H1 (cell line): ENCODE data around the gene PFDN1. TPM values are rescaled to one million over a fixed set of nuclear protein-coding genes. Genes with fewer than 3 reads are reported as not detected.

Experiments
- CTCF ChIA-PET: fragments of 300-600 bp; sonication (Branson Sonifier 250); formaldehyde crosslinking; loops from one replicate; lab custom pipeline; 2021; ENCODE audit not compliant: partially characterized antibody; lab: Charles Lee
- POLR2A ChIA-PET: fragments of 300-600 bp; sonication (Branson Sonifier 250); formaldehyde crosslinking; loops from one replicate; lab custom pipeline; 2021; ENCODE audit warnings: inconsistent platforms; ENCODE audit not compliant: partially characterized antibody; lab: Charles Lee
- DNase-seq, 2 experiments: peaks; one replicate each; pipeline versions ENCODE4 v3.0.0 to v3.0.0-alpha.2; 2010 to 2022; ENCODE audit warnings: low spot score in 2 of 2, low read depth in 1 of 2, mixed read lengths in 1 of 2
- FAIRE-seq: peaks from 2 replicates; lab custom pipeline; 2011; peaks lifted over from hg19 to GRCh38; lab: Jason Lieb, UNC
- H2AFZ ChIP-seq: 2 replicates; pipeline ENCODE4 v1.8.1; 2012; ENCODE audit warnings: low read length, inconsistent platforms
- H2AK5ac ChIP-seq: 2 replicates; pipeline ENCODE4 v1.6.1; 2013; ENCODE audit warnings: low read depth, low read length
- H2BK120ac ChIP-seq: replicated peaks from 2 replicates; pipeline ENCODE3; 2013; ENCODE audit warnings: low read depth, low read length, inconsistent platforms
- H2BK12ac ChIP-seq: 2 replicates; pipeline ENCODE4 v1.6.1; 2013; ENCODE audit warnings: low read depth, low read length
- H2BK15ac ChIP-seq: 2 replicates; pipeline ENCODE4 v1.6.1; 2013; ENCODE audit warnings: low read length
- H2BK20ac ChIP-seq: 2 replicates; pipeline ENCODE4 v1.6.1; 2013; ENCODE audit warnings: low read length
- H2BK5ac ChIP-seq: 2 replicates; pipeline ENCODE4 v1.6.1; 2013; ENCODE audit warnings: low read depth, low read length
- H3K14ac ChIP-seq: 2 replicates; pipeline ENCODE4 v1.6.1; 2013; ENCODE audit warnings: inconsistent platforms; ENCODE audit not compliant: insufficient read length
- H3K18ac ChIP-seq: 2 replicates; pipeline ENCODE4 v1.6.1; 2013; ENCODE audit warnings: low read length; ENCODE audit errors: extremely low read depth
- H3K23ac ChIP-seq: 2 replicates; pipeline ENCODE4 v1.6.1; 2013; ENCODE audit warnings: inconsistent platforms; ENCODE audit not compliant: insufficient read length
- H3K23me2 ChIP-seq: 2 replicates; pipeline ENCODE4 v1.6.1; 2013; ENCODE audit warnings: low read depth, low read length
- H3K27ac ChIP-seq: 2 replicates; pipeline ENCODE4 v1.6.1; 2011; ENCODE audit warnings: low read depth, low read length, inconsistent platforms
- H3K27me3 ChIP-seq, 4 experiments: replicated peaks in 1 of 4; 1 replicate in 1 of 4; 2 replicates in 3 of 4; pipeline versions ENCODE4 v1.6.1 to v1.8.1; 2011 to 2013; ENCODE audit warnings: low read length in 3 of 4, mild to moderate bottlenecking in 3 of 4, inconsistent platforms in 2 of 4, mixed read lengths in 2 of 4, moderate library complexity in 1 of 4; ENCODE audit not compliant: control insufficient read depth in 3 of 4, insufficient read depth in 3 of 4; ENCODE audit errors: extremely low read depth in 1 of 4
- H3K36me3 ChIP-seq, 4 experiments: 2 replicates each; pipeline versions ENCODE4 v1.6.1 to v1.8.1; 2011 to 2013; ENCODE audit warnings: mild to moderate bottlenecking in 4 of 4, low read length in 3 of 4, moderate library complexity in 2 of 4, control low read depth in 1 of 4, inconsistent platforms in 1 of 4; ENCODE audit not compliant: insufficient read depth in 4 of 4, control insufficient read depth in 2 of 4
- H3K4ac ChIP-seq: replicated peaks from 2 replicates; pipeline ENCODE3; 2013; ENCODE audit warnings: low read length, low read depth, mixed read lengths, inconsistent platforms; ENCODE audit not compliant: insufficient read length
- H3K4me1 ChIP-seq, 4 experiments: replicated peaks in 1 of 4; 1 replicate in 1 of 4; 2 replicates in 3 of 4; pipeline versions ENCODE4 v1.6.1 to v1.8.1; 2011 to 2013; ENCODE audit warnings: low read length in 3 of 4, inconsistent platforms in 2 of 4, mixed read lengths in 1 of 4; ENCODE audit not compliant: insufficient read depth in 4 of 4, control insufficient read depth in 3 of 4
- H3K4me2 ChIP-seq, 2 experiments: 2 replicates each; pipeline versions ENCODE4 v1.6.1 to v1.8.1; 2011 to 2013; ENCODE audit warnings: low read depth in 2 of 2, low read length in 2 of 2, control low read depth in 1 of 2, inconsistent platforms in 1 of 2, mild to moderate bottlenecking in 1 of 2; ENCODE audit not compliant: insufficient read depth in 1 of 2
- H3K4me3 ChIP-seq, 4 experiments: fragments of 200-600, 300-600 bp in 1 of 4; sonication (generic), shearing (Covaris generic), sonication (Bioruptor Twin) in 1 of 4; 2 replicates each; pipeline versions ENCODE4 v1.5.1 to v1.8.1; 2011 to 2016; ENCODE audit warnings: low read length in 4 of 4, low read depth in 3 of 4, control low read depth in 2 of 4, inconsistent platforms in 2 of 4, mild to moderate bottlenecking in 2 of 4, mixed read lengths in 1 of 4, moderate library complexity in 1 of 4; ENCODE audit not compliant: insufficient read depth in 2 of 4; ENCODE audit errors: extremely low read depth in 1 of 4
- H3K56ac ChIP-seq: replicated peaks from 2 replicates; pipeline ENCODE3; 2013; ENCODE audit warnings: low read depth, mild to moderate bottlenecking, mixed read lengths, low read length, inconsistent platforms; ENCODE audit not compliant: insufficient read length
- H3K79me1 ChIP-seq: 2 replicates; pipeline ENCODE4 v1.6.1; 2013; ENCODE audit warnings: low read depth, low read length, control low read depth
- H3K79me2 ChIP-seq, 2 experiments: 2 replicates each; pipeline versions ENCODE4 v1.6.1 to v1.8.1; 2012 to 2013; ENCODE audit warnings: low read length in 2 of 2, mild to moderate bottlenecking in 2 of 2, inconsistent platforms in 1 of 2; ENCODE audit not compliant: insufficient read depth in 2 of 2, control insufficient read depth in 1 of 2
- H3K9ac ChIP-seq, 4 experiments: replicated peaks in 1 of 4; 1 replicate in 1 of 4; 2 replicates in 3 of 4; pipeline versions ENCODE4 v1.6.1 to v1.8.1; 2011 to 2013; ENCODE audit warnings: low read depth in 3 of 4, low read length in 3 of 4, control low read depth in 2 of 4, mild to moderate bottlenecking in 2 of 4, moderate library complexity in 2 of 4, inconsistent platforms in 1 of 4; ENCODE audit errors: extremely low read depth in 1 of 4
- H3K9me3 ChIP-seq, 2 experiments: 2 replicates each; pipeline versions ENCODE4 v1.6.1 to v1.8.1; 2012 to 2013; ENCODE audit warnings: mild to moderate bottlenecking in 2 of 2, moderate library complexity in 2 of 2, control low read depth in 1 of 2, inconsistent platforms in 1 of 2, low read depth in 1 of 2, low read length in 1 of 2, mixed read lengths in 1 of 2; ENCODE audit not compliant: insufficient read depth in 2 of 2
- H4K20me1 ChIP-seq, 2 experiments: replicated peaks in 1 of 2; 2 replicates each; pipeline versions ENCODE3 to v1.8.1; 2011 to 2013; ENCODE audit warnings: inconsistent platforms in 2 of 2, low read length in 2 of 2, mild to moderate bottlenecking in 1 of 2; ENCODE audit not compliant: insufficient read depth in 2 of 2, control insufficient read depth in 1 of 2
- H4K5ac ChIP-seq: 2 replicates; pipeline ENCODE4 v1.6.1; 2013; ENCODE audit warnings: low read length, low read depth, mixed read lengths, inconsistent platforms; ENCODE audit not compliant: insufficient read length
- H4K8ac ChIP-seq: 2 replicates; pipeline ENCODE4 v1.8.0; 2013; ENCODE audit warnings: mild to moderate bottlenecking, moderate library complexity, low read length, inconsistent platforms; ENCODE audit not compliant: insufficient read depth; ENCODE audit errors: extremely low read depth
- H4K91ac ChIP-seq: replicated peaks from 2 replicates; pipeline ENCODE3; 2013; ENCODE audit warnings: low read length, mixed read lengths, inconsistent platforms; ENCODE audit not compliant: insufficient read length
- WGBS, 2 experiments: shearing (Covaris generic) in 1 of 2; methylation state at CpG; one replicate each; pipeline versions ENCODE4 v1.1.6 to v1.1.7; 2013 to 2015; ENCODE audit warnings: low lambda C conversion rate in 2 of 2, mixed read lengths in 2 of 2, inconsistent platforms in 1 of 2, low coverage in 1 of 2, missing lambda C conversion rate in 1 of 2; ENCODE audit not compliant: insufficient replicate concordance in 2 of 2, insufficient coverage in 1 of 2, insufficient read length in 1 of 2; ENCODE audit errors: extremely low coverage in 1 of 2, missing lambda C conversion rate in 1 of 2; 5-methylcytosine and 5-hydroxymethylcytosine counted together
- polyA plus RNA-seq, 7 experiments: library from polyadenylated mRNA; depleted of rRNA in 3 of 7; stranded (reverse) in 5 of 7; unstranded in 2 of 7; fragments of >200 nt in 5 of 7; fragments of 200-250 nt in 2 of 7; gene quantifications; 1 replicate in 5 of 7; 2 replicates in 1 of 7; 4 replicates in 1 of 7; pipeline versions ENCODE4 v1.2.1 to v1.2.3, GENCODE V29; 2011 to 2013; ENCODE audit warnings: missing spikeins in 2 of 7, mixed read lengths in 2 of 7
- total RNA-seq: library from RNA; stranded (reverse); fragmentation: NEBNext Ultra II Directional; extraction: Animal tissue kit (Norgen Biotek cat#: 25700); gene quantifications from 2 replicates; pipeline ENCODE4 v1.2.1, GENCODE V29; 2021

Gene PFDN1
- total and polyA plus RNA-seq, 2 of the 8 experiments (the other 6 are each of a cell fraction or from before 2014, with no cell fraction given): 53.0 to 89.6 TPM

DNA sequence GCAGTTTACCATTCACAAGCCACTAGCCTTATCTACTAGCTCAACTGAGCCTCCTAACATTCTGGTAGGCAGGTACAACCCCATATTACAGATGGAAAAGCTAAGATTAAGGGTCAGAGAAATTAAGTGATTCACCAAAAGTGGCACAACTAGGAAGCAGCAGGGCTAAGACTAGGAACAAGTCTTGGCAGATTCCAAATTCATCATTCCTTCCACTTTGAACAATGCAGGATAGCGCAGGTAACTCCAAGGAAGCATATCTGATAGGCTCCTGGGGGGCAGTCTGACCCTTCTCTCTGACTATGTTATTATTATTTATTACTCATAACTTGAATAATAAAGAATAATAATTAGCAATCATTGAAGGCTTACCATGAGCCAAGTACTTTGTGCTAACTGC is 35.0 kb upstream of the PFDN1 start:
- Histone ChIP-seq H3K23me2 (no peaks in the 10 kb centered on the region), H2BK12ac (no peak overlapping the region), H2BK20ac (no peak overlapping the region), H3K18ac (no peak overlapping the region), H2BK15ac (no peak overlapping the region), H3K27me3 (no peaks in the 10 kb centered on the region), H3K79me2 (no peaks in the 10 kb centered on the region), H3K23ac (no peak overlapping the region), H2BK5ac (no peak overlapping the region), H3K79me1 (no peaks in the 10 kb centered on the region; the same call in 1 of the 2 replicates), H3K14ac (no peak overlapping the region), H4K8ac (no peak overlapping the region), H3K9ac (no peak overlapping the region), H3K4me3 (no peak overlapping the region), H3K56ac (no peak overlapping the region), H4K5ac (no peak overlapping the region), H3K4ac (no peak overlapping the region), H3K4me1 (no peaks in the 10 kb centered on the region), H2AK5ac (no peak overlapping the region), H4K20me1 (no peaks in the 10 kb centered on the region), H2BK120ac (no peak overlapping the region), H3K27ac (no peak overlapping the region; the same call in 1 of the 2 replicates), H4K91ac (no peak overlapping the region), H3K9me3 (no peaks in the 10 kb centered on the region), H3K36me3 (peaks cover 0 to 4% (median 1%) of the 10 kb centered on the region in 4 experiments; a peak in 2 of 8 replicates), H2AFZ (no peak overlapping the region), H3K4me2 (no peak overlapping the region)
- ChIA-PET CTCF (interaction anchor here (1.2 to 4.0 kb wide), 8 partner anchors 8 to 97 kb away, joined by 3 to 29 read pairs (median 8); partner anchors contain the start of gene HBEGF), POLR2A (interaction anchor here (3.5 kb wide), 1 partner anchor 8 kb away, joined by 22 read pairs; the partner anchor contains the start of gene HBEGF)
- FAIRE-seq: no peak
- DNase-seq: no peak
- WGBS, 2 experiments: 94% methylated on average over 1 of the region's 1 CpG; no CpG with 5 or more reads in 1 of the 2 experiments
